Endothelial cell of umbilical vein (primary cell): ENCODE measurements around the gene TNFAIP8L1. TPM values are rescaled to one million over a fixed set of nuclear protein-coding genes. Genes with fewer than 3 reads are reported as not detected.

Source experiments
- BruUV-seq: library from RNA; stranded (reverse); fragments of 400-500 nt; replicated peaks from 2 replicates; lab custom pipeline; 2021; lab: Mats Ljungman, UMichigan
- CTCF ChIA-PET: fragments of 300-600, 350-600 bp; sonication (Branson Sonifier 250); formaldehyde crosslinking; loops from one replicate; lab custom pipeline; 2021; ENCODE audit warnings: antibody characterized with exemption, inconsistent platforms; lab: Charles Lee
- POLR2A ChIA-PET: fragments of 300-600, 350-600 bp; sonication (Branson Sonifier 250); formaldehyde crosslinking; loops from one replicate; lab custom pipeline; 2021; ENCODE audit warnings: antibody characterized with exemption, inconsistent platforms; lab: Charles Lee
- DNase-seq: peaks from one replicate; pipeline ENCODE4 v3.0.0-alpha.2; 2011; ENCODE audit warnings: low read depth, low spot score
- FAIRE-seq: peaks from 2 replicates; lab custom pipeline; 2011; peaks lifted over from hg19 to GRCh38; lab: Jason Lieb, UNC
- H2AFZ ChIP-seq: 2 replicates; pipeline ENCODE4 v1.6.0; 2012; ENCODE audit warnings: low read depth, low read length, control low read depth, inconsistent platforms
- H3K27ac ChIP-seq: 2 replicates; pipeline ENCODE4 v1.5.1; 2011; ENCODE audit warnings: low read depth, mild to moderate bottlenecking, control low read depth, low read length, moderate library complexity; ENCODE audit not compliant: insufficient read depth
- H3K27me3 ChIP-seq, 2 experiments: 2 replicates each; pipeline versions ENCODE4 v1.6.0 to v1.6.1; 2011; ENCODE audit warnings: low read length in 2 of 2, mixed read lengths in 1 of 2; ENCODE audit not compliant: control insufficient read depth in 2 of 2, insufficient read depth in 2 of 2
- H3K36me3 ChIP-seq, 2 experiments: 2 replicates in 1 of 2; 3 replicates in 1 of 2; pipeline ENCODE4 v1.5.1; 2011; ENCODE audit warnings: low read length in 2 of 2, mild to moderate bottlenecking in 1 of 2, moderate library complexity in 1 of 2; ENCODE audit not compliant: control insufficient read depth in 2 of 2, insufficient read depth in 2 of 2; ENCODE audit errors: extremely low read depth in 1 of 2
- H3K4me1 ChIP-seq: 3 replicates; pipeline ENCODE4 v1.5.1; 2011; ENCODE audit warnings: mild to moderate bottlenecking, low read length; ENCODE audit not compliant: control insufficient read depth, insufficient read depth; ENCODE audit errors: extremely low read depth
- H3K4me2 ChIP-seq: 2 replicates; pipeline ENCODE4 v1.6.1; 2011; ENCODE audit warnings: low read length, control low read depth, mixed read lengths; ENCODE audit not compliant: insufficient read depth
- H3K4me3 ChIP-seq, 3 experiments: fragments of 200-600 bp in 1 of 3; sonication (generic), shearing (Covaris generic) in 1 of 3; replicated peaks in 1 of 3; 2 replicates each; pipeline ENCODE4 v1.5.1; 2011 to 2016; ENCODE audit warnings: control low read depth in 3 of 3, low read length in 3 of 3, mild to moderate bottlenecking in 2 of 3, inconsistent platforms in 1 of 3, low read depth in 1 of 3, moderate library complexity in 1 of 3; ENCODE audit not compliant: insufficient read depth in 1 of 3
- H3K79me2 ChIP-seq: 2 replicates; pipeline ENCODE4 v1.6.0; 2012; ENCODE audit warnings: low read length, inconsistent platforms; ENCODE audit not compliant: control insufficient read depth, insufficient read depth
- H3K9ac ChIP-seq: replicated peaks from 2 replicates; pipeline ENCODE3; 2011; ENCODE audit warnings: low read length, control low read depth; ENCODE audit not compliant: insufficient read depth; ENCODE audit errors: extremely low read depth
- H3K9me1 ChIP-seq: replicated peaks from 3 replicates; pipeline ENCODE4 v1.6.0; 2011; ENCODE audit warnings: mild to moderate bottlenecking, low read length; ENCODE audit not compliant: control insufficient read depth, insufficient read depth; ENCODE audit errors: extremely low read depth
- H3K9me3 ChIP-seq: replicated peaks from 2 replicates; pipeline ENCODE4 v1.5.1; 2012; ENCODE audit warnings: low read length, inconsistent platforms; ENCODE audit not compliant: control insufficient read depth, insufficient read depth
- H4K20me1 ChIP-seq: replicated peaks from 2 replicates; pipeline ENCODE3; 2011; ENCODE audit warnings: mild to moderate bottlenecking, low read length; ENCODE audit not compliant: control insufficient read depth, insufficient read depth; ENCODE audit errors: extremely low read depth
- CTCF ChIP-seq, 2 donors: IDR thresholded peaks; 1 replicate in 1 of 2; 2 replicates in 1 of 2; pipeline ENCODE4 v1.5.1; 2011; ENCODE audit warnings: low read length in 2 of 2, mild to moderate bottlenecking in 2 of 2, moderate library complexity in 2 of 2, control low read depth in 1 of 2, inconsistent platforms in 1 of 2, low read depth in 1 of 2; ENCODE audit not compliant: insufficient read depth in 1 of 2; ENCODE audit errors: extremely low read depth in 1 of 2
- EZH2 ChIP-seq: IDR thresholded peaks from 2 replicates; pipeline ENCODE4 v1.6.1; 2012; ENCODE audit warnings: borderline replicate concordance, low read depth, mild to moderate bottlenecking, moderate library complexity, low read length, inconsistent platforms; ENCODE audit not compliant: severe bottlenecking
- FOS ChIP-seq: IDR thresholded peaks from 2 replicates; pipeline ENCODE4 v1.6.1; 2011; ENCODE audit warnings: mild to moderate bottlenecking, low read length, moderate library complexity, borderline replicate concordance; ENCODE audit not compliant: insufficient read depth
- GATA2 ChIP-seq: IDR thresholded peaks from 2 replicates; pipeline ENCODE4 v1.7.0; 2011; ENCODE audit warnings: low read depth, mild to moderate bottlenecking, moderate library complexity, mixed read lengths, low read length; ENCODE audit not compliant: insufficient read length, insufficient read depth
- JUN ChIP-seq: IDR thresholded peaks from 2 replicates; pipeline ENCODE4 v1.6.1; 2011; ENCODE audit warnings: borderline replicate concordance, low read depth; ENCODE audit not compliant: insufficient read length, insufficient read depth
- MYC ChIP-seq: IDR thresholded peaks from one replicate; pipeline ENCODE4 v1.6.1; 2011; ENCODE audit warnings: mild to moderate bottlenecking, low read depth, low read length
- POLR2A ChIP-seq: IDR thresholded peaks from 2 replicates; pipeline ENCODE4 v1.6.1; 2012; ENCODE audit warnings: low read depth, mild to moderate bottlenecking, control low read depth, low read length
- POLR2AphosphoS5 ChIP-seq: IDR thresholded peaks from 2 replicates; pipeline ENCODE4 v1.6.1; 2012; ENCODE audit warnings: low read depth, mild to moderate bottlenecking, control low read depth, low read length, moderate library complexity; ENCODE audit not compliant: insufficient read depth
- dilution Hi-C: fragments of 300-500 bp; cut with MboI; formaldehyde crosslinking; loops from one replicate; pipeline ENCODE4 v1.15.0; 2019; ENCODE audit warnings: low sequenced_read_pairs; ENCODE audit not compliant: extremely low pct_ligation_motif_present
- intact Hi-C: fragments of 100-400 bp; cut with micrococcal nuclease; formaldehyde crosslinking; loops from one replicate; pipeline ENCODE4 v1.10.0; 2022
- polyA plus RNA-seq, 4 experiments: library from polyadenylated mRNA; depleted of rRNA in 3 of 4; stranded (reverse) in 3 of 4; unstranded in 1 of 4; fragments of >200 nt; gene quantifications; 2 replicates each; pipeline versions ENCODE4 v1.2.1 to v1.2.3, GENCODE V29; 2011 to 2012; ENCODE audit warnings: missing spikeins in 1 of 4
- total RNA-seq: library from RNA; stranded (reverse); gene quantifications from 2 replicates; pipeline ENCODE4 v1.2.3, GENCODE V29; 2021
- TF ChIP-seq, protein P1 (sequence below): IDR thresholded peaks from 2 replicates; pipeline ENCODE4 v1.6.1; 2011; ENCODE audit not compliant: insufficient read depth, insufficient read length

The TNFAIP8L1 gene
- total and polyA plus RNA-seq, 2 donors (not counting 3 experiments of a cell fraction or from before 2014, with no cell fraction given), result 40.0 to 56.1 TPM

DNA sequence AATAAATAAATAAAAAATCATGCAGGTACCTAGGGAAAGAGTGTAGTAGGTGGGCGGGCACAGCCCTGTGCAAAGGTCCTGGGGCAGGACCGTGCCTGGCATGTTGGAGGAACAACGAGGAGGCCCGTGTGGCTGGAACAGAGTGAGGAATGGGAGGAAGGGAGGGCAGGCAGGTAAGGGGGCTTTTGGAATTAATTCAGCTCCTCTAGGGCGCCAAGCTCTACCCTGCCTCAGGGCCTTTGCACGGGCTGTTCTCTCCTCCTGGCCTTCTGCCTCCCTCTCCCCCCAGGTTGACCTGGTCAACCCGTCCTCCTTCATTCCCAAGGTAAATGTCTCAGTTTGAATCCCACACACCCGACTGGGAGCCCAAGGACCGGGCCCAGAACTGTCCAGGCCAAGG is 48.8 kb upstream of the TNFAIP8L1 start:
- Histone ChIP-seq H3K36me3 (no peaks in the 10 kb centered on the region), H3K27me3 (peaks cover 0 to 3% of the 10 kb centered on the region in 2 experiments), H3K4me2 (no peak overlapping the region), H3K9ac (no peak overlapping the region), H4K20me1 (no peaks in the 10 kb centered on the region), H3K79me2 (no peaks in the 10 kb centered on the region), H3K4me1 (no peaks in the 10 kb centered on the region), H3K9me3 (no peaks in the 10 kb centered on the region), H2AFZ (no peak overlapping the region), H3K4me3 (no peak overlapping the region), H3K27ac (no peak overlapping the region), H3K9me1 (no peaks in the 10 kb centered on the region)
- CTCF ChIA-PET, result interaction anchor here (1.1 to 1.8 kb wide), 4 partner anchors 35 to 46 kb away, joined by 3 to 19 read pairs (median 8); no protein-coding TSS in a partner anchor
- intact Hi-C loops, result no loop called here
- no TSS peak for BruUV-seq
- DNase-seq (no peak), FAIRE-seq (no peak)
- POLR2A ChIA-PET, result no interaction called here
- dilution Hi-C loops, result no loop called here
- TF ChIP-seq POLR2AphosphoS5, result no peak
- no peak for TF ChIP-seq GATA2
- TF ChIP-seq POLR2A, result no peak
- TF ChIP-seq, protein P1, sequence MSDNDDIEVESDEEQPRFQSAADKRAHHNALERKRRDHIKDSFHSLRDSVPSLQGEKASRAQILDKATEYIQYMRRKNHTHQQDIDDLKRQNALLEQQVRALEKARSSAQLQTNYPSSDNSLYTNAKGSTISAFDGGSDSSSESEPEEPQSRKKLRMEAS, result no peak
- no peak for TF ChIP-seq EZH2
- no peak for TF ChIP-seq FOS
- no peak for TF ChIP-seq MYC
- TF ChIP-seq CTCF (IDR thresholded peaks at IDR 0.05; ENCODE audit: extremely low read depth in 1 of 2, insufficient read depth in 1 of 2, low read depth in 1 of 2, low read length in 2 of 2), result no peak
- TF ChIP-seq JUN, result no peak
